Gastroesophageal sphincter (tissue), 3 donors: Measurements from ENCODE around the gene ZC3H12D.

ENCODE experiments used
- EP300 ChIP-seq: sonication (generic); formaldehyde crosslinking; IDR thresholded peaks from one replicate; pipeline ENCODE4 v1.6.1; 2017; ENCODE audit warnings: antibody characterized with exemption, mild to moderate bottlenecking
- POLR2A ChIP-seq, 2 donors: fragments of 450-650 bp; IDR thresholded peaks; one replicate each; pipeline ENCODE4 v1.6.1; 2017; ENCODE audit warnings: antibody characterized with exemption in 2 of 2, mild to moderate bottlenecking in 2 of 2, moderate library complexity in 1 of 2
- POLR2AphosphoS5 ChIP-seq: sonication (generic); formaldehyde crosslinking; IDR thresholded peaks from one replicate; pipeline ENCODE4 v1.6.1; 2017; ENCODE audit warnings: antibody characterized with exemption
- TF ChIP-seq, protein P1 (sequence below), 4 experiments: fragments of 200-600 bp in 2 of 4; fragments of 450-650 bp in 2 of 4; sonication (generic) in 1 of 4; IDR thresholded peaks; one replicate each; pipeline ENCODE4 v1.5.1; 2017 to 2019; ENCODE audit warnings: antibody characterized with exemption in 4 of 4, mild to moderate bottlenecking in 2 of 4, moderate library complexity in 2 of 4

DNA sequence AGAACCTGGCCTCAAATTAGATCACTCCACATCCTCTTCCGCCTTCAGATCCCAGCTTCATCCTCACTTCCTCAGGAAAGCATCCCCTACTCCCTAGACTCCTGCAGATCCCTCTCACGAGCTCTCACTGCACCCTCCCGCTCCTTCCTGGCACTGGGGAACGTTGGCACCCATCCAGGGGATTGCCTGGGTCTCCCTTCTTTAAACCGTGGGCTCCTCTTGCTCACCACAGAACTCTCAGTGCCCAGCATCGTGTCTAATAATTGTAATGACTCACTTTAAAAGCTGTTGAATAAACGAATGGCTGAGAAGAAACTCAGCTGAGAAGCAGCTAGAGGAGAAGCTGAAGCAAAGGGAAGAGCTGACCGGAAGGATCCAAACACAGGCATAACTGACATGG, 20.4 kb downstream of the ZC3H12D start:
- TF ChIP-seq, protein P1, sequence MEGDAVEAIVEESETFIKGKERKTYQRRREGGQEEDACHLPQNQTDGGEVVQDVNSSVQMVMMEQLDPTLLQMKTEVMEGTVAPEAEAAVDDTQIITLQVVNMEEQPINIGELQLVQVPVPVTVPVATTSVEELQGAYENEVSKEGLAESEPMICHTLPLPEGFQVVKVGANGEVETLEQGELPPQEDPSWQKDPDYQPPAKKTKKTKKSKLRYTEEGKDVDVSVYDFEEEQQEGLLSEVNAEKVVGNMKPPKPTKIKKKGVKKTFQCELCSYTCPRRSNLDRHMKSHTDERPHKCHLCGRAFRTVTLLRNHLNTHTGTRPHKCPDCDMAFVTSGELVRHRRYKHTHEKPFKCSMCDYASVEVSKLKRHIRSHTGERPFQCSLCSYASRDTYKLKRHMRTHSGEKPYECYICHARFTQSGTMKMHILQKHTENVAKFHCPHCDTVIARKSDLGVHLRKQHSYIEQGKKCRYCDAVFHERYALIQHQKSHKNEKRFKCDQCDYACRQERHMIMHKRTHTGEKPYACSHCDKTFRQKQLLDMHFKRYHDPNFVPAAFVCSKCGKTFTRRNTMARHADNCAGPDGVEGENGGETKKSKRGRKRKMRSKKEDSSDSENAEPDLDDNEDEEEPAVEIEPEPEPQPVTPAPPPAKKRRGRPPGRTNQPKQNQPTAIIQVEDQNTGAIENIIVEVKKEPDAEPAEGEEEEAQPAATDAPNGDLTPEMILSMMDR (IDR thresholded peaks at IDR 0.05): no peak
- TF ChIP-seq POLR2AphosphoS5 (no peak), EP300 (no peak), POLR2A (IDR thresholded peaks at IDR 0.05) (no peak)
